ENCODE measurements around the gene PAPPA2.

DNA sequence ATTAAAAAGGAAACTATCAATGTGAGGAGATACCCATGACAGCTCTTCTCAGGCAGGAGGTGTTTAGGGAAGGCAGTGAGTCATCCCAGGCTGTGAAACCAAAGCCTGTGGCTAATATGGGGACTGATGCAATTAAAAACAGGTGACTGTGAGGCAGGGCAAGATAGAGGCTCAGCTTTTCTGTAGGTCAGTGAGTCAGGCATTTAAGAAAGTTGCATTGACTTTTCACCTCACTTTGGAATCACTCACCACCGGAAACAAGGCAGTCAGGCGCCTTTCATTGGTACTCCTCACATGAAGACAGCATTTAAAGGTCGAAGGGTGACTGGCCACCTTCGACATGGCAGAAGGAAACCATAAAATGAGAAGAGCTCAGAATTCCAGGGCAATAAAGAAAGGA, 54.5 kb downstream of the PAPPA2 start:
- TF ChIP-seq CEBPB (IDR thresholded peaks at IDR 0.05; ENCODE audit: low read depth, low read length) = no peak
- TF ChIP-seq, protein P1, sequence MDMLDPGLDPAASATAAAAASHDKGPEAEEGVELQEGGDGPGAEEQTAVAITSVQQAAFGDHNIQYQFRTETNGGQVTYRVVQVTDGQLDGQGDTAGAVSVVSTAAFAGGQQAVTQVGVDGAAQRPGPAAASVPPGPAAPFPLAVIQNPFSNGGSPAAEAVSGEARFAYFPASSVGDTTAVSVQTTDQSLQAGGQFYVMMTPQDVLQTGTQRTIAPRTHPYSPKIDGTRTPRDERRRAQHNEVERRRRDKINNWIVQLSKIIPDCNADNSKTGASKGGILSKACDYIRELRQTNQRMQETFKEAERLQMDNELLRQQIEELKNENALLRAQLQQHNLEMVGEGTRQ (IDR thresholded peaks at IDR 0.05; ENCODE audit: low read depth, low read length) = no peak
- TF ChIP-seq POLR2A (IDR thresholded peaks at IDR 0.05; ENCODE audit: low read depth, low read length) = no peak
- TF ChIP-seq, protein P2, sequence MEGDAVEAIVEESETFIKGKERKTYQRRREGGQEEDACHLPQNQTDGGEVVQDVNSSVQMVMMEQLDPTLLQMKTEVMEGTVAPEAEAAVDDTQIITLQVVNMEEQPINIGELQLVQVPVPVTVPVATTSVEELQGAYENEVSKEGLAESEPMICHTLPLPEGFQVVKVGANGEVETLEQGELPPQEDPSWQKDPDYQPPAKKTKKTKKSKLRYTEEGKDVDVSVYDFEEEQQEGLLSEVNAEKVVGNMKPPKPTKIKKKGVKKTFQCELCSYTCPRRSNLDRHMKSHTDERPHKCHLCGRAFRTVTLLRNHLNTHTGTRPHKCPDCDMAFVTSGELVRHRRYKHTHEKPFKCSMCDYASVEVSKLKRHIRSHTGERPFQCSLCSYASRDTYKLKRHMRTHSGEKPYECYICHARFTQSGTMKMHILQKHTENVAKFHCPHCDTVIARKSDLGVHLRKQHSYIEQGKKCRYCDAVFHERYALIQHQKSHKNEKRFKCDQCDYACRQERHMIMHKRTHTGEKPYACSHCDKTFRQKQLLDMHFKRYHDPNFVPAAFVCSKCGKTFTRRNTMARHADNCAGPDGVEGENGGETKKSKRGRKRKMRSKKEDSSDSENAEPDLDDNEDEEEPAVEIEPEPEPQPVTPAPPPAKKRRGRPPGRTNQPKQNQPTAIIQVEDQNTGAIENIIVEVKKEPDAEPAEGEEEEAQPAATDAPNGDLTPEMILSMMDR (conservative IDR thresholded peaks at IDR 0.05; ENCODE audit: low read depth, low read length) = no peak
- TF ChIP-seq RFX5 (IDR thresholded peaks at IDR 0.05; ENCODE audit: low read depth, low read length) = no peak
- no peak for TF ChIP-seq RAD21 (IDR thresholded peaks at IDR 0.05; ENCODE audit: low read length)
- no peak for TF ChIP-seq FOS (IDR thresholded peaks at IDR 0.05; ENCODE audit: low read depth, low read length)
- no peak for TF ChIP-seq MXI1 (IDR thresholded peaks at IDR 0.05; ENCODE audit: borderline replicate concordance, low read depth, low read length)
- TF ChIP-seq CHD1 (IDR thresholded peaks at IDR 0.05; ENCODE audit: low read depth, low read length) = no peak
- no peak for TF ChIP-seq SMC3 (IDR thresholded peaks at IDR 0.05; ENCODE audit: low read depth, low read length)
- TF ChIP-seq, protein P3, sequence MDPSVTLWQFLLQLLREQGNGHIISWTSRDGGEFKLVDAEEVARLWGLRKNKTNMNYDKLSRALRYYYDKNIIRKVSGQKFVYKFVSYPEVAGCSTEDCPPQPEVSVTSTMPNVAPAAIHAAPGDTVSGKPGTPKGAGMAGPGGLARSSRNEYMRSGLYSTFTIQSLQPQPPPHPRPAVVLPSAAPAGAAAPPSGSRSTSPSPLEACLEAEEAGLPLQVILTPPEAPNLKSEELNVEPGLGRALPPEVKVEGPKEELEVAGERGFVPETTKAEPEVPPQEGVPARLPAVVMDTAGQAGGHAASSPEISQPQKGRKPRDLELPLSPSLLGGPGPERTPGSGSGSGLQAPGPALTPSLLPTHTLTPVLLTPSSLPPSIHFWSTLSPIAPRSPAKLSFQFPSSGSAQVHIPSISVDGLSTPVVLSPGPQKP (IDR thresholded peaks at IDR 0.05; ENCODE audit: borderline replicate concordance, low read depth, low read length) = no peak
- TF ChIP-seq MAFK (IDR thresholded peaks at IDR 0.05; ENCODE audit: low read depth, low read length) = no peak
- no peak for TF ChIP-seq MAZ (IDR thresholded peaks at IDR 0.05; ENCODE audit: borderline replicate concordance, low read depth, low read length)
